Hematopoietic multipotent progenitor cell (in vitro differentiated cells): Measurements from ENCODE around the gene ZIC5. TPM values are rescaled to one million over a fixed set of nuclear protein-coding genes. Genes with fewer than 3 reads are reported as not detected.

Experiments
- DNase-seq, 3 donors: peaks; one replicate each; pipeline ENCODE4 v3.0.0-alpha.2; 2011 to 2015; ENCODE audit warnings: low read depth in 2 of 3, low spot score in 2 of 3
- total RNA-seq: library from RNA; depleted of rRNA; stranded (reverse); fragments of >200 nt; gene quantifications from one replicate; pipeline ENCODE4 v1.2.3, GENCODE V29; 2012

ZIC5 gene
- total RNA-seq, 1 donor = not detected

DNA sequence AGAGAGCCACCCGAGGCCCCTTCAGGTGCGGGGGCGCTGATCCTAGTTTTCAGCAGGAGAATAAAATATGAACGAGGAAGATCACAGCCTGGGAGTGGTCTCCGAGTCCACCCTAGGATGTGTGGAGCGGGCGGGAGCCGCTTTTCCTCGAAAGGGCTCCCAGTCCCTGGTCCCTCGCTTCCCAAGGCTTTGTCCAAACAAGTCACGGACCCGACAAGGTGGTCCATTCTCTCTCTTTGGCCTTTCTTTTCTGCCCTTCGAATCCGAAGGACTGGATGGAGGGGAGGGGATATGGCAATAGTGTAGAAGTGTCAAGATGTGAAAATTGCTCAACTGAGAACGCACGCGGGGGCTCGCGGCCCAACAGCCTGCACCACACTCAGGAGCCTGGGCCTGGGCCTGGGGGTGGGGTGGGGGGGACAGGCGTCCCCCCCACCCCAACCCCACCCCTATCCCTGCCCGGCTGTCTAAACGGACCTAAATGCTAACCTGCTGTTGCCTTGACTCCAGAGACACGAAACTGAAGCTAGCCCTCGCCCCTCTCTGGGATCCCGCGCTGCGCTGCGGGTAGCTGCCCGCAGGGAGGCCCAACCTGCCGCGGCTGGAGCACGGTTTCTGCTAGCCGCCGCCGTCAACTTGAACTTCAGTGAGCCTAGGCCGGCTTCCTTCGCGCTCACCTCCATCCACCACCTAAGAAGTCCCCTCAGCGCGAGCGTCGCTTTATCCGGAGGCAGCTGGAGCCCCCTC is 17.1 kb upstream of the ZIC5 start:
- peak in 1 of 3 donors; percentile 9 for DNase-seq

GRCh38 chr13:99987154-99988019 is 15.8 kb upstream of the ZIC5 start:
- DNase-seq = no peak

DNA sequence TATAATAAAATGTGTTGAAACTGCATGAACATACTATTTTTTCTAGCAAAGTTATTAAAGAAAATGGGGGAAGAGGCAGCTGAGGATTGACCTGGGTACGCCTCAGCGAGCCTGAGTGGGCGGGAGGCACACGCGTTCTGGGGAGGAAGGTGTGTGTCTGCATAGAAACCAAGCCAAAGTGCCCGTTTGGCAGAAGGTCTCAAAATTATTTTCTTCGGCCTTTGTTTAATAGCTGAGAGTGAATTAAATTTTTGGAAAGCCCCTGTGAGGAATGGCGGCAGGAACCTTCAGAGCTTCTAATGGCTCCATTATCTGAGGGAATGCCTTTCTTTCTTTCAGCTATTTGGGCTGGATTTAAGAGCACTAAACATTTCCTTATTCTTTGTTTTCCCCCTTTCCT is 15.2 kb upstream of the ZIC5 start:
- no peak for DNase-seq

DNA sequence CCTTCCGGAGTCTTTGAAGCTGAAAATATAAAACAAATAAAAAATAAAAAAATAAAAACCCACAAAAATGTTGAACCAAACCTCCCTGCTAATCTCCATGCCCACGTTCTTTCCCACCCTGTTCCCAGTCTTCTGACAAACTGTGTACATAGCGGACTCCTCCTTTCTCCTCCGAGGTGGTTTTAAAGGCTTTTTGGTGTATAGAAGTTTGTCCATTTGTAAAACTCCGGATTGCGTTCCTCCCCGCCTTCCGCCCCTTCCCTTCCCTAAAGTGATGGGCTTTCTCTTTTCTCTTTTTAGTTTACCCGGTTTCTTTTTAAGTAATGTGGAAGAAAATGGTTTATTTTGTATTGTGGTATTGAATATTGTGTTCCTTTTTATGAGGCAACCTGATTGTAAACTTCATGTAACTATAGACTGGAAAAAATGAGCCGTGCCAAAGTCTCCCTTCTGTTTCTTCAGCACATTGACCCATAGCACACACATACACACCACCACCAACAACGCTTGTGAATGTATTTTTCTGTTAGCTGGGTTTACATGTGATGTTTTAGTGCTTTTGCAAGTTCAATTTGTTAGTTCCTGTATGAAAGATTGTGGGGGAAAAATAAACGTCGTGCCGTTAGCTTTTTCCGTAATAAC is 14.4 kb upstream of the ZIC5 start:
- no peak for DNase-seq

DNA sequence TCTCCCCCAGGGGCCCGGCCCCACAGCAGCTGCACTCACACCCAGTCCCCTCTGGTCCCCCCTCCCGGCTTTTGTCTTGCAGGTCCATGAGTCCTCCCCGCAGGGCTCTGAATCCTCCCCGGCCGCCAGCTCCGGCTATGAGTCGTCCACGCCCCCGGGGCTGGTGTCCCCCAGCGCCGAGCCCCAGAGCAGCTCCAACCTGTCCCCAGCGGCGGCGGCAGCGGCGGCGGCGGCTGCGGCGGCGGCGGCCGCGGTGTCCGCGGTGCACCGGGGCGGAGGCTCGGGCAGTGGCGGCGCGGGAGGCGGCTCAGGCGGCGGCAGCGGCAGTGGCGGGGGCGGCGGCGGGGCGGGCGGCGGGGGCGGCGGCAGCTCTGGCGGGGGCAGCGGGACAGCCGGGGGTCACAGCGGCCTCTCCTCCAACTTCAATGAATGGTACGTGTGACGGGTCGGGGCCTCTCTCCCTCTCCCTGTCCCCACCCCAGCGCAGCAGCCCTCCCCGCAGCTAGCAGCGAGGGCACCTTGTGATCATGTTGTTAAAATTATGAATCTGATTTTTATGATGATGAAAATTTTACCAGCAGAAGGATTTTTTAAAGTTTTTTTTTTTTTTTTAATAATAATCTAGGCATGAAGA is 13.8 kb upstream of the ZIC5 start:
- DNase-seq = no peak

- no peak for DNase-seq
Observed at GRCh38 chr13:99984461-99985240, 13.1 kb upstream of the ZIC5 start.

- DNase-seq = no peak
Observed at GRCh38 chr13:99983499-99984401, 12.2 kb upstream of the ZIC5 start.

- no peak for DNase-seq
Observed at GRCh38 chr13:99982731-99983498, 11.3 kb upstream of the ZIC5 start.

DNA sequence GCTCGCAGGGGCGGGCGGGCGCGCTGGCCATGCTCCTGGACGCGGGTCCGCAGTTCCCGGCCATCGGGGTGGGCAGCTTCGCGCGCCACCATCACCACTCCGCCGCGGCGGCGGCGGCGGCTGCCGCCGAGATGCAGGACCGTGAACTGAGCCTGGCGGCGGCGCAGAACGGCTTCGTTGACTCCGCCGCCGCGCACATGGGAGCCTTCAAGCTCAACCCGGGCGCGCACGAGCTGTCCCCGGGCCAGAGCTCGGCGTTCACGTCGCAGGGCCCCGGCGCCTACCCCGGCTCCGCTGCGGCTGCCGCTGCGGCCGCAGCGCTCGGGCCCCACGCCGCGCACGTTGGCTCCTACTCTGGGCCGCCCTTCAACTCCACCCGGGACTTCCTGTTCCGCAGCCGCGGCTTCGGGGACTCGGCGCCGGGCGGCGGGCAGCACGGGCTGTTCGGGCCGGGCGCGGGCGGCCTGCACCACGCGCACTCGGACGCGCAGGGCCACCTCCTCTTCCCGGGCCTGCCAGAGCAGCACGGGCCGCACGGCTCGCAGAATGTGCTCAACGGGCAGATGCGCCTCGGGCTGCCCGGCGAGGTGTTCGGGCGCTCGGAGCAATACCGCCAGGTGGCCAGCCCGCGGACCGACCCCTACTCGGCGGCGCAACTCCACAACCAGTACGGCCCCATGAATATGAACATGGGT is 10.6 kb upstream of the ZIC5 start:
- no peak for DNase-seq

- DNase-seq = no peak
Observed at GRCh38 chr13:99981735-99982035, 10.1 kb upstream of the ZIC5 start, which contains the start of gene ZIC2. Gene ZIC2, plus strand, starts transcription at chr13:99981784. Its CDS starts 281 bp downstream, at chr13:99982065.

DNA sequence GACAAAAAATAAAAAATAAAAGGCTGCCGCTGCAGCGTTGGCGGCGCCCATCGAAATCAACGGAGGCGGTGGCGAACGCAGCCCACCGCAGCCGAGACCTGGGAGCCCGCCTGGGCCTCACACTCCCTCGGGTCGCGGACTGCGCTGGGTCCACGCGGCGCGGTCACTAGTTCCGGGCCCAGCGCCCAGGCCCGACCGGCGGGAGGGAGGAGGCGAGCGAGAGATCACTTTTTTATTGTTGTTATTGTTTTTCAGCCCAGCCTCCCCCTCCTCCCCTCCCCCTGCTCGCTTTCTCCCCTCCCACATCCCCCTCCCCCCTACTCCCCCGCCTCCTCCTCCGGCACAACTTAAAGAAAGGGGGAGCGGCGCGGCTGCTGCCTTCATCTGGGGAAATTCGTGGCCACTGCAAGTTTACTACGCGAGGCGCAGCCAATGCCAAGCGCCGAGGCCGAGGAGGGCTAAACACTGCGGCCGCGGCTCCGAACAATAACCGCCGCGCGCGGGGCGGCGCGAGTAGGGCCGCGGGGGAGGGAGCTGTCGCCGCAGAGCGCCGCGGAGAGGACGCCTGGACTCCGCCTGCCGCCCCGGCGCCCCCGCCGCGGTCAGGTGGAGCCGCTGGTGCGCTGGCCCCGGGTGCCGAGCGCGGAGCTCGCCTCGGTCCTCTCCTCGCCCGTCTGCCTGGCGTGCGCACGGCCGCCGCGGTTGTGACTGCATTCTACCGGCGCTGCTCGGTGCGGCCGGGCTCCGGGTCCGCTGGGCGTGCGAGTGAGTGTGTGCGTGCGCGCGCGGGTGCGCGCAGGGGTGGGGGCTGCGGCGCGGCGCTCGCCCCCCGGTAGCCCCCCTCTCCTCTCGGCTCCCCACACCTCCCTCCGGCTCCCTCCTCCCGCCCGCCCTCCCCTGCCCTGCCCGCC is 9.5 kb upstream of the ZIC5 start:
- DNase-seq = no peak

GRCh38 chr13:99980201-99980823 is 8.7 kb upstream of the ZIC5 start:
- DNase-seq = no peak

GRCh38 chr13:99979453-99980200 is 8.1 kb upstream of the ZIC5 start:
- no peak for DNase-seq

DNA sequence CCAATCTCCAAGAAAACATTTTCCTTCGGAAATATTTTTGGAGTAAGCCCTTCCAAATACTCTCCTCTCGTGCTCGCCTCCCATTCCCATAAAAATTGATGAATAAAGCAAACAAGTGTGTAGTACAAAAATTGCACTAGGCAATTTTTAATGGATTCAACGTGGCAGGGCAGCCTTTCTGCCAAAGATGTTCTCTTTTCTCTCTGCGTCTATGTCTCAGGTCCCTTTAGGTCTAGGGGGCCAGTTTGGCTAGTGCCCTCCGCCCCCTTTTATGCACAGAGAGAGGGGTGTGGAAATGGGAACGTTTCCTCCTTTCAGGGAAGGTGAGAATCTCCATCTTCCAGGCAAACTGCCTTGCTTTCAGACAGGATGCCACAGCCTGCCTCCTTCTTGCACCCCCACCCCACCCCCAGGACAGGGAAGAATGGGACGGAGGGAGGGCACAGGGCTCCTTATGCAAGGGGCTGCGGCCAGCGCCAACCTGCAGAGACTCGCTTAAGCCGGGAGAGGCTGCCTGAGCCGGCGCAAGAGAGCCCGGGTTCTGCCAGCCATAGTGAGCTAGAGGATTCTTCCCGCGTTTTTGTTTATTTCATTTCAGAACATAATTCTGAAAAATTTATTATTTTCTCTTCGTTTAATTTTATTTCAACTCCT is 7.4 kb upstream of the ZIC5 start:
- no peak for DNase-seq
